D721Med (cell line): Measurements from ENCODE around the gene ENPP1.

Experiments
- DNase-seq: peaks from one replicate; pipeline ENCODE4 v3.0.0; 2011; ENCODE audit warnings: low spot score; ENCODE audit not compliant: insufficient read length
- FAIRE-seq: peaks from 2 replicates; lab custom pipeline; 2011; peaks lifted over from hg19 to GRCh38; lab: Jason Lieb, UNC
- TF ChIP-seq, protein P1 (sequence below): IDR thresholded peaks from 2 replicates; pipeline ENCODE4 v1.5.1; 2012; ENCODE audit warnings: mild to moderate bottlenecking, control low read depth; ENCODE audit not compliant: insufficient read depth; ENCODE audit errors: missing control alignments

Gene ENPP1

DNA sequence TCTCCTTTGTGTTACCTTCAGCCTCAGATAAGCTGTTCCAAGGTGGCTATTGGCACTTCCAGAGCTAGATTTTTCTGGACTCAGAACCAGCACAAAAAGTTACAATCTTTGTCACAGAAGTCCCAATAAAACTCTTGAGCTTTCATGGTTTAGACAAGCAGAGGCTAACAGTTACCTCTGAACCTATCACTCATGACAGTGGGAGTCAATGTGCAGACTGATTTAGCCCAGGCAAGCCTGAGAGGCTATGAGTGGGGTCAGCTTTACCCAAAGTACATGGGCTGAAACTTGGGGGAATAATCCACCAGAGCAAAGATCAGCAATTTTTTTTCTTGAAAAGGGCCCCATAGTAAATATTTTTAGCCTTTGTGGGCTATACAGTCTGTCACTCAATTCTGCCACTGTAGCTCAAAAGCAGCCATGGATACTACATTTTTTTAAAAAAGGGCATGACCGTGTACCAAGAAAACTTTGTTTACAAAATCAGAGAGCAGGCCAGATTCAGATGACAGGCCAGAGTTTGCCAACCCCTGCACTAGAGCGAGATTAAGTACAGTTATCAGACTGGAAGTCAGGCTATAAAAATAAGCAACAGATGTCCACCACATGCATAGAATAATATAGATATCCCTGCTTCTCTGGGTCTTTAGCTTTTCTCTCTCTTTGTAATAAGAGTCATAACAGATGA lies 123.4 kb downstream of the ENPP1 start:
- FAIRE-seq = no peak
- TF ChIP-seq, protein P1, sequence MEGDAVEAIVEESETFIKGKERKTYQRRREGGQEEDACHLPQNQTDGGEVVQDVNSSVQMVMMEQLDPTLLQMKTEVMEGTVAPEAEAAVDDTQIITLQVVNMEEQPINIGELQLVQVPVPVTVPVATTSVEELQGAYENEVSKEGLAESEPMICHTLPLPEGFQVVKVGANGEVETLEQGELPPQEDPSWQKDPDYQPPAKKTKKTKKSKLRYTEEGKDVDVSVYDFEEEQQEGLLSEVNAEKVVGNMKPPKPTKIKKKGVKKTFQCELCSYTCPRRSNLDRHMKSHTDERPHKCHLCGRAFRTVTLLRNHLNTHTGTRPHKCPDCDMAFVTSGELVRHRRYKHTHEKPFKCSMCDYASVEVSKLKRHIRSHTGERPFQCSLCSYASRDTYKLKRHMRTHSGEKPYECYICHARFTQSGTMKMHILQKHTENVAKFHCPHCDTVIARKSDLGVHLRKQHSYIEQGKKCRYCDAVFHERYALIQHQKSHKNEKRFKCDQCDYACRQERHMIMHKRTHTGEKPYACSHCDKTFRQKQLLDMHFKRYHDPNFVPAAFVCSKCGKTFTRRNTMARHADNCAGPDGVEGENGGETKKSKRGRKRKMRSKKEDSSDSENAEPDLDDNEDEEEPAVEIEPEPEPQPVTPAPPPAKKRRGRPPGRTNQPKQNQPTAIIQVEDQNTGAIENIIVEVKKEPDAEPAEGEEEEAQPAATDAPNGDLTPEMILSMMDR = no peak
- no peak for DNase-seq

DNA sequence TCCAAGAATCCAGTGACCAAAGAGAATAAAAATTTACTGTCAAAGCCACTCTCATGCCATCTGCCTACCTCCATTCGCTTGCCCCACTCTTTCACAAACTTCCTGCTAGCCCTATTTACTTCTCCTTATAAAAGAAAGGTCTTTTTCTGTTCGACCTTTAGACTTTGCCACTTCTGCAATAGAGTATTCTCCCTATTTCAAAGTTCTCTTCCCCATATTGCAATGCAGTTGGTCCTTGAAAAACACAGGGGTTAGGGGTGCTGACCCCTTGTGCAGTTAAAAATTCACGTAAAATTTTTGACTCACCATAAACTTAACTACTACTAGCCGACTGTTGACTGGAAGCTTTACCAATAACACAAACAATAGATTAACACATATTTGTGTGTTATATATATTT lies 128.3 kb downstream of the ENPP1 start:
- TF ChIP-seq, protein P1 = no peak
- FAIRE-seq (no peak), DNase-seq (no peak)

DNA sequence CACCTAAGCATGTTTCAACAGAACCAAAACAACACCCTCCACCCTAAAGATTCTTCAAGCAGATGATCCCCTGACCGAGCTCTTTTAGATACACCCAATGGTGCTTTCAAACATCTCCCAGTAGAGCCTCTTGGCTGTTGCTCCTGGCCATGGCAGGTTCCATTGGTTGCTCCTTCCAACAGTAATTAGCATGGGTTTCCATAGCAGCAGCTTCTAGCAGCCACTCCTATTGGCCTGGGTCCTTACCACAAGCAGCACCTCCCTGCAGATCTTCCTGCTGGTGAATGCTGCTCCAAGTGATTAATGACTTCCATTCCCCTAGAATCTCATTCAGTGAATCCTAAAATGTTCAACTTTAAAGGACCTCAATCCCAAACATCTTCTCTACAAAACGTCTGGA lies 129.4 kb downstream of the ENPP1 start:
- DNase-seq = no peak
- FAIRE-seq = no peak
- TF ChIP-seq, protein P1 = no peak

DNA sequence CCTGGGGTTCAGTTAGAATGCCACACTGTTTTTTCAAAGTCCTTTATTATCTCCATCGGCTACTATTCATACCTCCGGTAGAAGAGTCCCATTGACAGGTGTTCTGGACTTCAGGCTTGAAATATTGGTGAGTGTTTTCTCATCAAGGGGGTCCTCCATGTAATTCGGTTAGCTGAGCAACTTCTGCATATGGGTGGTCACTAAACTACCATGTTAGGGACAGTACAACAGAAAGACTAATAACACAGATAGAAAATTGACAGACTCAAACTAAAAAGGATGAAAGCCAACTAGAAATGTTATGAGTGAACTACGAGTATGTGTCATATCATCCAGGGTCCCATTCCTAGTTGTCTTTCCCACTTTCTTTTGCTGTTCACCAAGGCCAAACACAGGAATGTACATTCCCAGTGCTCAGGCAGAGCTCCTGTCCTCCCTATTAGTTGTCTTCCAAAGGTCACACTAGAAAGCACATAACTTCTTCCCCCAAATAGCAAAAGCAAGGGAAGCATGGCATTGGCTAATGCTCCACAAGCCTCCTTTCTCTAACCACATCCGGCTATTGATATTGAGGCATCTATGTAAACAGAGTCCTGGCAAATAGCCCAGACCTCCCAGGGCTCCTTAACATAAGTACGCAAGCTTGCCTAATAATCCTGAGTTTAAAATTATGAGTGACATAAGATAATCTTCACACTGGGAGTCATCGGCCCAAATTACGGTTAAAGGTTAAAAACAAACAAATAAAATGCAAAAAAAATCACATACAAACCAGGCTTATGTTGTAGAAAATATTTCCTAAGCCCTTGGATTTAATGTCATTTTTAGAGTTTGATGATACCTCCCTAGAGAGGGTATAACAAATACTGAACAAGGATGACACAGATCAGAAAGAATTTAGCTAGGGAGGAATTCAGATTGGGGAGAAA lies 130.1 kb downstream of the ENPP1 start:
- DNase-seq (no peak), FAIRE-seq (no peak)
- TF ChIP-seq, protein P1 = no peak
